Measurements from ENCODE around the gene DPYSL3. TPM values are rescaled to one million over a fixed set of nuclear protein-coding genes. Genes with fewer than 3 reads are reported as not detected.

The DPYSL3 gene
- total RNA-seq, 1 experiment from 2014 or later: 24.8 TPM

DNA sequence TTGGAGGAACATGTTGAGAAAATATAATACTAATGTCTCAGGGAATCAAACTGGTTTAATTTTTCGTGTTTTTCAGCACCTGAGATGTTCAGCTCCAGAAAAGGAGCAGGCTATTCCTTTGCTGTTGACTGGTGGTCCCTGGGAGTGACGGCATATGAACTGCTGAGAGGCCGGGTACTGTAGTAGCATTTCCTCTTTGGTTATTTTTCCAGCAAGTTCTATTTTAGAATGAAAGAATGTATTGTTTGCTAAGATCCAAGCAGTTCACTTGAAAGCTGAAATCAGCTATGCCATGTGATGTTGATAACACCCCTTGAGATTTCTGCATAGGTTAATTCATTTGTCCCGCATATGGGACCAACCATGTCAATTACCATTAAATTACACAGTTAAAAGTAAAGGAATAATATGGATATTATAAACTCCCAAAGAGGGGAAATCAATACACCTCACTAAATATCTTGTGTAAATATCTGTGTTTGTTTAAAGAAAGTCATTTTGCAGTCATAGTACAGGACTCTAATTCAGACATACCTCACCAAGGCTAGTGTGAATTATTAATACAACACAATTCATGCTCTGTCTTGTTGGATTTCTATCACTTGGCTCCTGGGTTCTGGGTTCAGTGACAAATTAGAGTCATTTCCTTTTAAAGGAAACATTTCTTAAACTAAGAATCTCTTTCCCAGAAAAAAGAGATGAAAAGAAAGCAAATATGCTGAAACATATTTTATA lies 148.3 kb downstream of the DPYSL3 start:
- peaks cover 28% of the 10 kb centered on the region for H3K27me3 ChIP-seq (replicated peaks; ENCODE audit: insufficient read depth, low read depth, low read length, poor library complexity)
- H3K27ac ChIP-seq (ENCODE audit: low read depth, low read length, poor library complexity, severe bottlenecking): no peak overlapping the region
- POLR2A ChIA-PET (ENCODE audit: low non-redundant PET): no interaction called here
- H3K9me3 ChIP-seq (ENCODE audit: low read depth, low read length, poor library complexity, severe bottlenecking): no peaks in the 10 kb centered on the region
- DNase-seq (ENCODE audit: low spot score): no peak
- no peak overlapping the region for H3K4me3 ChIP-seq (ENCODE audit: low read depth, low read length, poor library complexity, severe bottlenecking)
- H3K36me3 ChIP-seq (ENCODE audit: insufficient read depth, low read length, poor library complexity, severe bottlenecking): no peaks in the 10 kb centered on the region
- no TSS peak for BruUV-seq (replicated peaks)
- intact Hi-C loops (cut with micrococcal nuclease; ENCODE audit: unreplicated experiment): no loop called here
- TF ChIP-seq EZH2 (IDR thresholded peaks at IDR 0.05; ENCODE audit: borderline replicate concordance, low read depth, low read length, poor library complexity, severe bottlenecking): no peak
- TF ChIP-seq, protein P1, sequence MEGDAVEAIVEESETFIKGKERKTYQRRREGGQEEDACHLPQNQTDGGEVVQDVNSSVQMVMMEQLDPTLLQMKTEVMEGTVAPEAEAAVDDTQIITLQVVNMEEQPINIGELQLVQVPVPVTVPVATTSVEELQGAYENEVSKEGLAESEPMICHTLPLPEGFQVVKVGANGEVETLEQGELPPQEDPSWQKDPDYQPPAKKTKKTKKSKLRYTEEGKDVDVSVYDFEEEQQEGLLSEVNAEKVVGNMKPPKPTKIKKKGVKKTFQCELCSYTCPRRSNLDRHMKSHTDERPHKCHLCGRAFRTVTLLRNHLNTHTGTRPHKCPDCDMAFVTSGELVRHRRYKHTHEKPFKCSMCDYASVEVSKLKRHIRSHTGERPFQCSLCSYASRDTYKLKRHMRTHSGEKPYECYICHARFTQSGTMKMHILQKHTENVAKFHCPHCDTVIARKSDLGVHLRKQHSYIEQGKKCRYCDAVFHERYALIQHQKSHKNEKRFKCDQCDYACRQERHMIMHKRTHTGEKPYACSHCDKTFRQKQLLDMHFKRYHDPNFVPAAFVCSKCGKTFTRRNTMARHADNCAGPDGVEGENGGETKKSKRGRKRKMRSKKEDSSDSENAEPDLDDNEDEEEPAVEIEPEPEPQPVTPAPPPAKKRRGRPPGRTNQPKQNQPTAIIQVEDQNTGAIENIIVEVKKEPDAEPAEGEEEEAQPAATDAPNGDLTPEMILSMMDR (conservative IDR thresholded peaks at IDR 0.05; ENCODE audit: low read depth, low read length): no peak
- no peaks in the 10 kb centered on the region for H3K4me1 ChIP-seq (ENCODE audit: insufficient read depth, low read length, poor library complexity, severe bottlenecking)
- CTCF ChIA-PET: no interaction called here

DNA sequence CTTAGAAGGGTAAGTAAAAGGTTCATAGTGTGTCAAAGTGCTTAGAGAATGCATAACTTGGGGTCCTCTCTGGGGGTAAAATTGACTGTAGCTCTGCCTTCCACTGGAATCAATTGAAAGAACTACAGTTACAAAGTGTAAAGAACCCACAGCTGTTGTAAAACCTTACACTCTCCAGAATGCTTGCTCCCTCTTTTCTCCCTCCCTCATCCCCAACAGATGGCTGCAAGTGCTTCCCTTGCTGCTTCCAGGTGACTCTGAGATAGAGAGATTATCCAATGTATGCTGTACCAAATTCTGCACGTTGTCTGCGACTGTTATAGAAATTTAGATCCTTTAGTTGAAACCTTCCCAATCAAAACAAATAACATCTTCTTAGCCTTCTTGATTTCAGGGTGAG lies 149.1 kb downstream of the DPYSL3 start:
- no peaks in the 10 kb centered on the region for H3K4me1 ChIP-seq (ENCODE audit: insufficient read depth, low read length, poor library complexity, severe bottlenecking)
- H3K4me3 ChIP-seq (ENCODE audit: low read depth, low read length, poor library complexity, severe bottlenecking): no peak overlapping the region
- no peaks in the 10 kb centered on the region for H3K36me3 ChIP-seq (ENCODE audit: insufficient read depth, low read length, poor library complexity, severe bottlenecking)
- H3K27ac ChIP-seq (ENCODE audit: low read depth, low read length, poor library complexity, severe bottlenecking): no peak overlapping the region
- BruUV-seq (replicated peaks): no TSS peak
- ChIA-PET POLR2A (ENCODE audit: low non-redundant PET) (no interaction called here), CTCF (no interaction called here)
- no peak for DNase-seq (ENCODE audit: low spot score)
- H3K27me3 ChIP-seq (replicated peaks; ENCODE audit: insufficient read depth, low read depth, low read length, poor library complexity): peaks cover 29% of the 10 kb centered on the region
- H3K9me3 ChIP-seq (ENCODE audit: low read depth, low read length, poor library complexity, severe bottlenecking): no peaks in the 10 kb centered on the region
- TF ChIP-seq EZH2 (IDR thresholded peaks at IDR 0.05; ENCODE audit: borderline replicate concordance, low read depth, low read length, poor library complexity, severe bottlenecking): no peak
- TF ChIP-seq, protein P1 (conservative IDR thresholded peaks at IDR 0.05; ENCODE audit: low read depth, low read length): no peak
- intact Hi-C loops (cut with micrococcal nuclease; ENCODE audit: unreplicated experiment): no loop called here

DNA sequence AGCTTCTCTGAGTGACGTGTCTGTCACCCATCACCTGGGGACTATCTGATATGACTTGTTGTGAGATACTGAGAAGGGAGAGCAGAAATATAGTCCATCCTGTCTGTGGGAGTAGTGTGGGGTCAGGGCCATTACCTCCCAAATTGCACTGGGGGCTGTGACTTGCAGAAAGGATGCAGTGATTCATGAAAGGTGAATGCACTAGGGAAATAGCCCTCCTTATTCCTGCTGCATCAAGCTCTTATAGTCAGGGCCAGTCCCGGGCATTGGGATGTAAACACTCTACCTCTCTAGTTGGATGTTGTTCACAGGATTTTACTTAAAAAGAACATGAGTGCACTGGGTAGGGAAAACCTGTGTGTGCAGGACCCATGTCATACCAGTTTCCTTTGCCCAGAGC lies 150.3 kb downstream of the DPYSL3 start:
- Histone ChIP-seq H3K36me3 (ENCODE audit: insufficient read depth, low read length, poor library complexity, severe bottlenecking) (no peaks in the 10 kb centered on the region), H3K4me1 (ENCODE audit: insufficient read depth, low read length, poor library complexity, severe bottlenecking) (no peaks in the 10 kb centered on the region), H3K27ac (ENCODE audit: low read depth, low read length, poor library complexity, severe bottlenecking) (no peak overlapping the region), H3K4me3 (ENCODE audit: low read depth, low read length, poor library complexity, severe bottlenecking) (no peak overlapping the region), H3K9me3 (ENCODE audit: low read depth, low read length, poor library complexity, severe bottlenecking) (no peaks in the 10 kb centered on the region), H3K27me3 (replicated peaks; ENCODE audit: insufficient read depth, low read depth, low read length, poor library complexity) (peaks cover 33% of the 10 kb centered on the region)
- BruUV-seq (replicated peaks): no TSS peak
- no peak for TF ChIP-seq EZH2 (IDR thresholded peaks at IDR 0.05; ENCODE audit: borderline replicate concordance, low read depth, low read length, poor library complexity, severe bottlenecking)
- TF ChIP-seq, protein P1 (conservative IDR thresholded peaks at IDR 0.05; ENCODE audit: low read depth, low read length): no peak
- CTCF ChIA-PET: no interaction called here
- intact Hi-C loops (cut with micrococcal nuclease; ENCODE audit: unreplicated experiment): no loop called here
- POLR2A ChIA-PET (ENCODE audit: low non-redundant PET): no interaction called here
- no peak for DNase-seq (ENCODE audit: low spot score)
